ENCODE results near the gene ZBTB21.
"Not testable (repeated sequence)": the region's sequence is repeated elsewhere in the genome, so short reads cannot be mapped to it uniquely, and the experiment has no call there.

ZBTB21 gene

GRCh38 chr21:41966872-41967621 lies 43.1 kb downstream of the ZBTB21 start:
- no peak for DNase-seq (ENCODE audit: low read depth in 2 of 2)

GRCh38 chr21:41966041-41966833 lies 43.9 kb downstream of the ZBTB21 start:
- DNase-seq (ENCODE audit: low read depth in 2 of 2) = no peak

GRCh38 chr21:41965461-41966013 lies 44.6 kb downstream of the ZBTB21 start:
- DNase-seq (ENCODE audit: low read depth in 2 of 2) = no peak

GRCh38 chr21:41965045-41965444 lies 45.1 kb downstream of the ZBTB21 start:
- no peak for DNase-seq (ENCODE audit: low read depth in 2 of 2)

GRCh38 chr21:41964171-41964570 lies 46.0 kb downstream of the ZBTB21 start:
- DNase-seq (ENCODE audit: low read depth in 2 of 2) = no peak

- no peak for DNase-seq (ENCODE audit: low read depth in 2 of 2)
Measured at GRCh38 chr21:41962425-41962966, 47.7 kb downstream of the ZBTB21 start.

- no peak for DNase-seq (ENCODE audit: low read depth in 2 of 2)
Measured at GRCh38 chr21:41961753-41962152, 48.4 kb downstream of the ZBTB21 start.

- DNase-seq (ENCODE audit: low read depth in 2 of 2) = peak; percentile 11 to 17
Measured at GRCh38 chr21:41961282-41961701, 48.9 kb downstream of the ZBTB21 start.

- no peak for DNase-seq (ENCODE audit: low read depth in 2 of 2)
Measured at GRCh38 chr21:41960386-41960785, 49.8 kb downstream of the ZBTB21 start.

- not testable (repeated sequence) for DNase-seq (ENCODE audit: low read depth in 2 of 2)
Measured at GRCh38 chr21:41959697-41960096, 50.5 kb downstream of the ZBTB21 start.

GRCh38 chr21:41958886-41959563 lies 51.1 kb downstream of the ZBTB21 start:
- no peak for DNase-seq (ENCODE audit: low read depth in 2 of 2)

GRCh38 chr21:41957991-41958766 lies 52.0 kb downstream of the ZBTB21 start:
- peak; percentile 77 to 78 for DNase-seq (ENCODE audit: low read depth in 2 of 2)

GRCh38 chr21:41956926-41957729 lies 53.0 kb downstream of the ZBTB21 start:
- DNase-seq (ENCODE audit: low read depth in 2 of 2) = peak in 1 of 2 experiments; percentile 52

- no peak for DNase-seq (ENCODE audit: low read depth in 2 of 2)
Measured at GRCh38 chr21:41955516-41955915, 54.6 kb downstream of the ZBTB21 start.

GRCh38 chr21:41954654-41955499 lies 55.3 kb downstream of the ZBTB21 start:
- no peak for DNase-seq (ENCODE audit: low read depth in 2 of 2)

GRCh38 chr21:41953831-41954653 lies 56.1 kb downstream of the ZBTB21 start, which contains the start of gene C2CD2:
C2CD2 (minus strand) TSS chr21:41954018; CDS start chr21:41953648, 370 bp downstream.
- DNase-seq (ENCODE audit: low read depth in 2 of 2) = no peak

- no peak for DNase-seq (ENCODE audit: low read depth in 2 of 2)
Measured at GRCh38 chr21:41953249-41953830, 56.8 kb downstream of the ZBTB21 start.

All from fibroblast of skin of left quadriceps (primary cell).